ENCODE data around the gene ITGA5.

GRCh38 chr12:54424224-54424623, 5.2 kb upstream of the ITGA5 start:
- no peak for TF ChIP-seq EZH2phosphoT487 (IDR thresholded peaks at IDR 0.05; ENCODE audit: insufficient read depth, low read depth)
- no peak for TF ChIP-seq EZH2 (IDR thresholded peaks at IDR 0.05; ENCODE audit: insufficient read depth, poor library complexity, severe bottlenecking)
